GM18505 (cell line): ENCODE results near the gene BMPER.
"Not testable (repeated sequence)": the region's sequence is repeated elsewhere in the genome, so short reads cannot be mapped to it uniquely, and the experiment has no call there.

Experiments used
- ATAC-seq: cut with Tn5 transposase; IDR thresholded peaks from one replicate; pipeline ENCODE4 v1.9.1; 2021; ENCODE audit not compliant: unreplicated experiment
- POLR2A ChIP-seq: IDR thresholded peaks from 4 replicates; pipeline ENCODE4 v1.6.1; 2011; ENCODE audit warnings: borderline replicate concordance; ENCODE audit not compliant: insufficient read depth, insufficient read length; ENCODE audit errors: extremely low read depth

The BMPER gene

GRCh38 chr7:34165466-34165865 is 260.1 kb downstream of the BMPER start:
- no peak for TF ChIP-seq POLR2A
- no peak for ATAC-seq

DNA sequence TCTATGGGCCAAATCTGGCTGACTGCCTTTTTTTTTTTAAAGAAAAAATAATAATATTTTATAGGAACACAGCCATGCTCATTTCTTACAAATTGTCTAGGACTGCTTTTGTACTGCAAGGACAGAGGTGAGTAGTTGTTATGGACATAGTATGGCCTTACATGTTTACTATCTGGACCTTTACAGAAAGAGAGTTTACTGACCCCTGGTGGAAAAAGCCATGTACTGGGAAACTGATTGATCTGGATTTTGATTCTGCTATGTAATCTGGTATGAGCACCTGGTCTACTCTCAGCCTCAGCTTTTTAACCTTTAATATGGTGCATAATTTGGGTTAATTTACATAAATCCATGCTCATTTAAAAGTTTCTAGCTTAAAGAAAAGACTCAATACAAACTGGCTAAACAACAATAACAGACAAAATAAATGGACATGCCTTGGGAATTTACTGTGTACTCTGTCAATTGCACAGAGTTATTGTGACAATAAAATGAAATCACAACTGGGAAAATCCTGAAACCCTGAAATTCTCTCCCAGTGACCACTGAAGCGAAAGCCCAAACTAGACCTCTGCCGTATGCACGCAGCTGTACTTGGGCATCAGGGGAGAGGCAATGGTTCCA is 260.7 kb downstream of the BMPER start:
- no peak for TF ChIP-seq POLR2A
- no peak for ATAC-seq

DNA sequence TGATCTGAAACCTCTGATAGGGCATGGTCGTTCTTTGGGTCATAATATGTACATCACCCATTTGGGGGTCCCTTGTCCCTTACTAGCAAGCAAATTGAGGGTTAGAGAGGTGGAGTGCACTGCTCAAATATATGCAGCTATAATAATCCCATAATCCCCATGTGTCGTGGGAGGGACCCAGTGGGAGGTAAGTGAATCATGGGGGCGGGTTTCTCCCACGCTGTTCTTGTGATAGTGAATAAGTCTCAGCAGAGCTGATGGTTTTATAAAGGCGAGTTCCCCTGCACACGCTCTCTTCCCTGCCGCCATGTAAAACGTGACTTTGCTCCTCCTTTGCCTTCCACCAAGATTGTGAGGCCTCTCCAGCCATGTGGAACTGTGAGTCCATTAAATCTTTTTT is 262.7 kb downstream of the BMPER start:
- no peak for TF ChIP-seq POLR2A
- no peak for ATAC-seq

DNA sequence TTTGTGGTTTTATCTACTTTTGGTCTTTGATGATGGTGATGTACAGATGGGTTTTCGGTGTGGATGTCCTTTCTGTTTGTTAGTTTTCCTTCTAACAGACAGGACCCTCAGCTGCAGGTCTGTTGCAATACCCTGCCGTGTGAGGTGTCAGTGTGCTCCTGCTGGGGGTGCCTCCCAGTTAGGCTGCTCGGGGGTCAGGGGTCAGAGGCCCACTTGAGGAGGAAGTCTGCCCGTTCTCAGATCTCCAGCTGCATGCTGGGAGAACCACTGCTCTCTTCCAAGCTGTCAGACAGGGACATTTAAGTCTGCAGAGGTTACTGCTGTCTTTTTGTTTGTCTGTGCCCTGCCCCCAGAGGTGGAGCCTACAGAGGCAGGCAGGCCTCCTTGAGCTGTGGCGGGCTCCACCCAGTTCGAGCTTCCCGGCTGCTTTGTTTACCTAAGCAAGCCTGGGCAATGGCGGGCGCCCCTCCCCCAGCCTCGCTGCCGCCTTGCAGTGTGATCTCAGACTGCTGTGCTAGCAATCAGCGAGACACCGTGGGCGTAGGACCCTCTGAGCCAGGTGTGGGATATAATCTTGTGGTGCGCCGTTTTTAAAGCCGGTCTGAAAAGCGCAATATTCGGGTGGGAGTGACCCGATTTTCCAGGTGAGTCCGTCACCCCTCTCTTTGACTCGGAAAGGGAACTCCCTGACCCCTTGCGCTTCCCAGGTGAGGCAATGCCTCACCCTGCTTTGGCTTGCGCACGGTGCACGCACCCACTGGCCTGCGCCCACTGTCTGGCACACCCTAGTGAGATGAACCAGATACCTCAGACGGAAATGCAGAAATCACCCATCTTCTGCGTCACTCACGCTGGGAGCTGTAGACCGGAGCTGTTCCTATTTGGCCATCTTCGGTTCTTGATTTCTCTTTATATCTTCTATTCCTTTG is 269.6 kb downstream of the BMPER start:
- ATAC-seq, result not testable (repeated sequence)

- TF ChIP-seq POLR2A, result no peak
- ATAC-seq, result no peak
These were observed 270.5 kb downstream of the BMPER start for GRCh38 chr7:34175837-34176236.

DNA sequence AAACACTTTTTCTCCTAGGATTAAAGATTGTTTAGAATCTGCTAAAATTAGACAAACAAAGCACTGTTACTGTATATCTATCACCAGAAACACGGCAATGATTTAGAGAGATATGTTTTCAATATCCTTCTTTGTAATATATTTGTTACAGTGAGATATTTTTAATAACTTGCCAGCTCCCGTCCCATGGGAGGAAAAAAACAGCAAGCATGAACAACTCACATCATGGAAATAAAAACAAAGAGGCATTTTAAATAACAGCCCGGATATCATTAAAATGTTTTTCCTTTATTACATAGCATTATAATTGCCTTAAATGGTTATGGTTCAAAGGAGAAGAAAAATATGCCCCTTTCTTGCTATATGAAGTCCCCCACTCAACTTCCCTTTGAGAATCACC is 272.1 kb downstream of the BMPER start:
- no peak for ATAC-seq
- no peak for TF ChIP-seq POLR2A

GRCh38 chr7:34181271-34181958 is 276.1 kb downstream of the BMPER start:
- ATAC-seq, result no peak
- no peak for TF ChIP-seq POLR2A

DNA sequence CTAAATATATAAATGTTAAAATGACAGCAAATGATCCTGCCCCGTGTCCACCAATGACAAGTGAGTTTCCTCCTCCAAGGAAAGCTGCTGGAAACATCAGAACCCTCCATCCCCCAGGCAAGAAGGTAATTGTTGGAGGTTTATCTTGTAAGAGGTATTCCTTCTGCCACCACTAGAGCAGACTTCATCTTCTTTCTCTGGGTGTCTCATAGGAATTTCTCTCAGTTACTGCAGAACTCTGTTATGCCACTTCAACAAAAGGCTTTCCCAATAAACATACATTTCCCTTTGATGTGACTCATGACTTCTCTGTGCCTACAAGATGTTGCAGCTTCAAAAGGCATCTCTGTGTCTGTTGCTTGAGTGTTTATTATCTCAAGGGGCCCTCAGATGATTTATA is 279.1 kb downstream of the BMPER start:
- no peak for ATAC-seq

DNA sequence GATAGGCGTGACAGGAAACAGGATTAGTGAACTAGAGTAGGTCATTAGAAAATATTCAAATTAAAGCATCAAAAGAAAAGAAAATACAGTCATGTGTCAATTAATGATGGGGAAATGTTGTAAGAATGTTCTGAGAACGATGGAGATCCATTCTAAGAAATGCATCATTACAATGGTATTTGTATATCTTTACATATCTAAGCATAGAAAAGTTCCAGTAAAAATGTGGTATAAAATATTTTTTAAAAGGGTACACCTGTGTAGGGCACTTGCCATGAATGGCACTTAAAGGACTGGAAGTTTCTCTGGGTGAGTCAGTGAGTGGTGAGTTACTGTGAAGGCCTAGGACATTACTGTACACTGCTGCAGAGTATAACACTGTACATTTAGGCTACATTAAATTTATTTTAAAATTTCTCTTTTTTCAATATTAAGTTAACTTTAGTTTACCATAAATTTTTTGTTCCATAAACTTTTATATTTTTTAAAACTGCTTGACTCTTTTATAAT is 282.5 kb downstream of the BMPER start:
- no peak for ATAC-seq
- TF ChIP-seq POLR2A, result no peak

More for the DNA sequence above, 279.1 kb downstream of the BMPER start:
- no peak for TF ChIP-seq POLR2A

DNA sequence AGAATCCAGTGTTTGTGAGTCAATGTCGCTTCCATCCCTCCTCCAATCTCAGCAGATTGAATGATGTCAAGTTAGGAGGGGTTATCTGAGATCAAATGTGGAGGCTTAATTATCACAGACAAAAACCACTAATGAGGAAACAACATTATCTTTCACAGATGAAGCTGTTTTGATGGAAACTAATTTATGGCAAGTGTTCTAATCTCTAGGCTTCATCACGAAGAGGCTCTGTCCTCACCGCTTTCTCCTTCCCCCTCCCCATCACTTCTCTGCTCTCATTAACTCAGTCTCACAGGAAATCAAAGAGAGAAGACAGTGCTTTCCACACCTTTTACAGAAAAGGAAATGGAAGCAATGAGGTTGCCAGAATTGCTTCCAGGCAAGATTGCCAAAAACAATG is 283.7 kb downstream of the BMPER start:
- no peak for TF ChIP-seq POLR2A
- no peak for ATAC-seq

DNA sequence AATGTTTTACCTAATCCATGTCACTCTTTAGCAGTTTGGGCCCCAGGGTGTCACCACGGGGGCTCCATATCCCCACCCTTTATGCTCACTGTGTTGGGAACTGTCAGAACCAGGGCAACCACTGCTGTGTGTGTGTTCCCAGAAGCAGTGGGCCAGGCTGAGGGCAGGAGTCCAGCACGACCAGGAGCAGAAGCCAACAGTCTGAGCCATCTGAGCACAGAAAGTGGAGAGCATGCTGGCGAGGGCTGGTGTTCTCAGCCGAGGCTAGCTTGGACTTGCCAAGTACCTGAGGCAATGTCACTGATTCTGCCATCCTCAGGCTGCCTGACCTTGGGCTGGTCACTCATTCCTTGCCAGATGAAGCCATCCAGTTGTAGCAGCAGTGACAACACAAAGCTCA is 285.0 kb downstream of the BMPER start:
- ATAC-seq, result no peak
- TF ChIP-seq POLR2A, result no peak

DNA sequence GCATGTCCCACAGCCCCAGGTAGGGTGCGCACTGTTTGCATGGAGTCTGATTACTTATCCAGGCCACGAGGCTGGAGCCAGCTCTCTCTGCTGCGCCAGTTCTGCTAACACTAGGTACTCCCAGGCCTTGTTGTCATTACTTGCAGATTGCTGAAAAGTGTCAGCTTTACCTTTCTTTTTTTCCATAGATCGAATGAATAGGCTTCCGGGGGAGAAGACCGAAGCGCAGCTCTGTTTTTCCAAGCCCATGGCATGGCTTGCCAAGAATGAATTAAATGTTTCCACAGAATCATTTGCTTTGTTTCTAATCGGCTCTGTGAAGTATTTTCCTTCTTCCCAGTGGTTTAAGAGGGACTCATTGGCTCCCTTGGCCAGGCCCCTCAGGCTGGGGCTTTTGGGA is 285.8 kb downstream of the BMPER start:
- TF ChIP-seq POLR2A, result no peak
- ATAC-seq, result no peak

GRCh38 chr7:34191771-34192479 is 286.6 kb downstream of the BMPER start:
- TF ChIP-seq POLR2A, result no peak
- ATAC-seq, result no peak
